AG08396 (cell line): ENCODE measurements around the gene ME3.

Experiments used
- DNase-seq: peaks from one replicate; pipeline ENCODE4 v3.0.0; 2012; ENCODE audit warnings: low spot score, mixed read lengths

ME3 gene

DNA sequence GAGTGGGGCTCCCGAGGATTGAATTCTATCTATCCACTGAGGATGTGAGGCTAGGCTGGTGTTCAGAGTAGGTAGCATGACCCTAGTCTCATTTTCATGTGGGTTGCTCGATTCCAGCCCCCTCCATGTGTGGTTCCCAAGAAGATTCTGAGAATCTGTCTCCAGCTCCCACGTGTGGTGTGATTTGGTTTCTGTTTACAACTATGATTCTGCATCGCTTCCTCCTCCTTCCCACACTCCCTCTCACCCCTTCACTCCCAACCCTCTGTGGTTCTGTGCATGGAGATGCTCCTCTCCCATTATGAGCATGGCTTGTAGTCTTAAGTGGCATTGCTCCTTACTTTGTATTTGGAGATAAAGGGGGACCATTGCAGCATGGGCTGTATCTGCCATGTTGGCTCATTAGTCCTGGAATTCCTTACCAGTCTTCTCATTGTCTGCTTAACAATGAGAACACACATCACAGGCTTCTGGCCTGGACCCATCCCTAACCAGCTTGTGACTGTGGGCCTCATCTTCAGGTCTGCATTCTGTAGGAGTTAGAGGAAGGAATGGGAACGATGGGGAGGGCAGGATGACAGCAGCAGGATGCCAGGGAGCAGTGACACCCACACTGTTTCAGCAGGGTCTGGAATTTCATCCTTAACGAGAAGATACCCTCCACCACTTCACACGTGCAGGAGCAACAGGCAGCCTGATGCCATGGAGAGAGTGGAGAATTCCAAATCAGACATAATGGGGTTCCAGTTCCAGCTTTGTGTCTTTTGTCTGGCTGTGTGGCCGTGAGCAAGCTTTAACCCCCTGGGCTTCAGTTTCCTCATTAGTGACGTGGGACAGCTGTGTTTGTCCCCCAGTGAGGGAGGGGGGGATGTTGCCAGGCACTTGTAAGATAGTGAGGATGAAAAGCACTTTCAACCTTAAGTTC is 211.7 kb downstream of the ME3 start:
- DNase-seq: no peak

DNA sequence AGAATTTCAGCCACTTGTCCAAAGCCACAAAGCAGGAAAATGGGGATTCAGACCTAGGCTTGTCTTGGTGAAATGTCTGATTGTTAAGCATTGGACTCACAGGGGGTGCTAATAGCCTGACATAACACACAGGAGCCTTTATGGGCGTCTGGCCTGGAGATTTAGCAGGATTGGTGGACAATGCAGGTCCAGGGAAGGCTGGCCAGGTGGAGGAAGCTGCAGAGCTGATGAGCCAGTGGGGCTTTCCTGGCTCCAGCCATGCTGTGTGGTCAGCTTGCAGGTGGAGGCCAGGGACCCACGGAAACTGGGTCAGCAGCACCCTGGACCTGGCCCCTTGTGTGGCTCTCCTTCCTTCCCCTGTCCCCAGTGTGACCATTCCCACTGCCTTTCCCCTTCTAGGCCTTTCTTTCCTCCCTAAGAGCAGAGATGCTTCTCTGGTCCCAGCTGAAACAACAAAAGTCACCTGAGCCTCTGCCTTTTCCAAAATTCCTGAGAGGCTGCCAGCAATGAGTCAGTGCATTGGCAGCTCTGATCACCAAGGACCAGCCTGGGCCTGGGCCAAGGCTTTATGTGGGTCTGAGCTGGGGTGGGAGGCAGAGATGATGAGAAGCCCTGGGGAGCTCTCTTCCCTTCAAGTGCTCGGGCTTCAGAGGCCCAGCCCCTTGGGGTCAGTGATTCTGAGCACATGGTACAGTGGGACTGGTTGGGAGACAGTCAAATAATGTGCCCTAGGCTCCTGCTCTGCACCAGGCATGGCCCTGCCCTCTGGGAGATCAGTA is 212.5 kb downstream of the ME3 start:
- peak; percentile 77 for DNase-seq

DNA sequence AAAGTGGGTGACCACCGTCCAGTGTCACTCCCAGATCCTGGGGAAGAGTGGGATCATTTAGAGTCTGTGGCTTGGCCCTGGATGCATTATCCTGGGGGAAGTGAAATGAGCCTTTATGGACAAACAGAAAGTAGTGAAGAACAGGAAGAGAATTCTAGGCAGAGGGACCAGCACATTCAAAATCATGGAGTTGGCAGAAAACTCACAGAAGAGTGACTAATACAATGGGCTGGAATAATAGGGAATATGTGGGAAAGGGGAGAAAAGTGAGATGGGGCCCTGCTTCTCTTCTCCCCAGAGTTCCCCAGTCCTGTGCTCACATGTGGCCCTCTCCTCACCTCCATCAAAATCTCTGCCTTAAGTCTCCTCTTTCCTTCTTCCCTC is 213.4 kb downstream of the ME3 start:
- DNase-seq: no peak

DNA sequence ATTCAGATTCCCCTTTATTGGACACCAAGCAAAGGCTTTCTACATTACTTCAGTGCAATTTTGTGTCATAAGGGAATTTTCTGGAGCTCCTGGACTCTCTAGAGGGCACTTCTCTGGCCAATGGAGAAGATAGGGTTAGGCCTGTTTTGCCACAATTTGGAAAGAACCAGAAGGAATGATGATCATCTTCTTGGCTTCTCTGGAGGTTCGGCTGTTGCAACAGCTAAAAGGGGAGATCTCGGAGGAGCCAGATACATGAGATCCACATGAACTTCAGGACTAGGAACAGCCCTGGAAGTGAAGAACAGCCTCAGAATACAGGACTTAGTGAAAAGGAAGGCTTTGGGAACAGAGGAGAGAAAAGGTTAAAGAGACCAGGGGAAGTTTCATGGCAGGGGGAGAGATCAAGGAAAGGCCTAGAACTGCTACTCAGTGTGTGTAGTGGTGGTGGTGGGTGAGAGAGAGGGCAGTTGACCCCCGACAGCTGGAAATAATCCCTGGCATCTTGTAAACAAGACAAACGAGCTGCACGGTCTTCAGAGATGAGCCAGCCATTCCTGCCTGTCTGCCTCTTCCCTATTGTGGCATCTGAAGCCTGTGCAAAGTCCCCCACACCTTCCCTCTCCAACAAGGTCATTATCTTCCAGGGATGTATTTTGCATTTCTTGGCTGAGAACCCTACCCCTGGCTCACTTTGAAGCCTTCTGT is 214.0 kb downstream of the ME3 start:
- DNase-seq: no peak

DNA sequence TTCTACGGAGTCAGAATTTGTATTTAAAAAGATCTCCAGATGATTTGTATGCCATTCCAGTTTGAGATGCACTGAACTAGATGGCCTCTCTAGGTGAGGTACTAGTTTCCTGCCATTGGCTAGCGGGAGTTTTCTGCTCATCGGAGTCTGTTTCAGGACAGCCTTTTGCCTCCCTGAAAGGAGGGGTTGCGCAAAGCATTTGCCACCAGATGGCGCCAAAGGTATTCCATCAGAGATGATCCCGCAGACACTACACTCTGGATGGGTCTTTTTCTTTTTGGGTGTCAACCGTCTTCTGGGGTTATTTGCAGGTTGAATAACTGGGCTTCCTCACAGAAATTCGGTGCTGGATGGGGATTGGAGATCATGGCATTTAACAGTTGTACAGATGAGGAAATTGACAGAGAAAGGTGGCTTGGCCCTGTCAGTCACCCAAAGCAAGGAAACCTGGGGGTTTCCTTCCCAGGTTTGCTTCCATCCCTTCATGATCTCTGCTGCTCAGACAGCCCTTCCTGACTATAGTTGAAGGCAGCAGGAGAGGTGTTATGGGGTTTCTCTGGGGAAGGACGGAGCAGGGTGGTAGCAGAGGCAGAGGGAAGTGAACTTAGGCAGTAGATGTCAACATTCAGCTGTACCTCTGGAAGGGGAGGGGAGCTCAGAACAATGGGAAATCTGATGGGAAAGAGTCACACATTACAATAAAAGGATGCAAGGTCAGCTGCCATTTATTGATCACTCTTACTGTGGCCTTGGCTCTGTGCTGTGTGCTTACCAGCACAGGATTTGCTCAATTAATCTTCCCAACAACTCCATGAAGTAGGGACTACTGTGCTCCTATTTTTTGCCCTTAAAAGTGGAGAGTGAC is 216.1 kb downstream of the ME3 start:
- DNase-seq: peak; percentile 72

DNA sequence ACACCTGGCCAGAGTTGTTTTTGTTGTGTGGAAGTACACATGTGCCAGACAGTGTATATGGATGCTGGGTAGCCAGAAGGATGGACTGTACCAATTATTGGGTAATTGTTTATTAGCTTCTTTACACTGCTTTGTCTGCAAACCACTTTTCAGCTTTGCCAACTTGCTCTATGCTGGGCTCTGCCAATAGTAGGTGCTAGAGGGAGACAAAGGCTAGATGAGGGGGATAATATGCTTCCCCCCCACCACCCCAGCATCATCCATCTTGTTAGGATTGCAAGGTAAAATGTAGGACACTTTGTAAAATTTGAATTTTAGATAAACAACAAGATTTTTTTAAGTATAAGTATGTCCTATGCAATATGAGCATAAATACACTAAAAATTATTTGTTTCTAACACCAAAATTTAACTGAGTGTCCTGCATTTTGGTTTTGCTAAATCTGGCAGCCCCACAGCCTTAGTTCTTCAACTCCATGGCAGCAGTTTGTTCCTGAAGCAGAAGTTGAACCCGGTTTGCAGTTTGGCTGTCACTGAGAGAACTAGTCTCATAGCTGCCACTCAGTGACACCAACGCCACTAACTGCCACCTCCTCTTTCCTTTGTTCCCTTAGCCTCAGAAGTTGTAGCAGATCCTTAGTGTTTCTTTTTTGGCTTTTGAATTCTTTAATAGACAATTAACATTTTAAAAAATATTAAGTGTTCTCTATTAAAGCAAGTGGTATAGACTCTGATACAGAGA is 219.0 kb downstream of the ME3 start:
- DNase-seq: no peak

DNA sequence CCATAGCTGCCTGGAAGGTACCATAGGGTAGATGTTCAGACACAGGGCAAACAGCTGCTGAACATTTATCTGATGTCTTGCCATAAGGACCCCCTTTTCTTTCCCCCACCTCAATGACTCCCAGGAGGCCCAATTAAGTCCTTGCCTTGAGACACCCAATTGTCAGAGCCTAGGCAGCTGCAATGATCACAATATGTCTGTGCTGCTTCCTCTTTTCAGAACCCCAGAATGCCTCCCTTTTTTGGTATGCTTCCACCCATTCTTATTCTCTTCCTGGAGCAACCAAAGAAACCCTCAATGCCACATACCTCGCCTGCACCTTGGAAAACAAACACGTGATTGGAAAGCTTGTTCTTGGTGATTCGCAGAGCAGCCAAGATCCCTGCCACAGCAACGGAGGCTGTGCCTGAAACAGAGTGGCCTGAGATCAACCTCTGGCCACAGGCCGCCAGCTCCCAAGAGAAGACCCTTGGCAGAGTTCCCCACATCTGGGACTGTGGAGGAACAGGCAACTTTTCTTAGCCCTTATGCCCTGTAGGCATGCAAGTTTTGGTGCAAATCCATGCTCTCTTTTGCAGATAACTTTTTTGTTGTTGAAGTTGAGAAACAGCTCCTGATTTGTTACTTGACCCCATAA is 222.3 kb downstream of the ME3 start:
- DNase-seq: no peak

DNA sequence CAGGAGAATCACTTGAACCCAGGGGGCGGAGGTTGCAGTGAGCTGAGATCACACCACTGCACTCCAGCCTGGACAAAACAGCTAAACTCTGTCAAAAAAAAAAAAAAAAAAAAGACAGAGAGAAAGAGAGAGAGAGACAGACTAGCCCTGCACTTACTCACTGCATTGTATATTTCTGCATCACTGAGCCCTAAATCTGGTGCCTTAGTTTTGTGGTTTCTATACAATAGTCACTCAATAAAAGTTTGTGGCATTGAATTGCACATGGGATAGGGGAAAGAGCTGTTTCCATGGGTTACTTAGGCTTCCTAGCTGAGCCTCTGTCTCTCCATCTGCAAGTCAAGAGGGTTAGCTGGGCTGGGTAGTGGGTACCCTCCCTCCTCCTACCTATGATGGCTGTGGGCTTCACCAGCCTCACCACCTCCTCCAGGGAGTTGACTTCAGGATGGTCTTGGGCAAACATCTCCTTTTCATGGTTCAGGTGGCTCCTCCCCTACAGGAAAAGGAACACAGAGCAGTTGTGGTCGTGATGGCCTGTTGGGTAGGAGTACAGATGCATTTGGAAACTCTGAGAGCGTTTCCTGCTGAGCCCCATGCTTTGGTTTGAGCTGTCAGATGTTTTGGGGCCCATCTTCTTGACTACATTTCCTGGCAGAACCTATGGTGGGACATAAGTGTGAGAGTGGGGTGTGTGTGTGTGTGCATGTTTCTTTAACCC is 224.5 kb downstream of the ME3 start:
- DNase-seq: no peak

DNA sequence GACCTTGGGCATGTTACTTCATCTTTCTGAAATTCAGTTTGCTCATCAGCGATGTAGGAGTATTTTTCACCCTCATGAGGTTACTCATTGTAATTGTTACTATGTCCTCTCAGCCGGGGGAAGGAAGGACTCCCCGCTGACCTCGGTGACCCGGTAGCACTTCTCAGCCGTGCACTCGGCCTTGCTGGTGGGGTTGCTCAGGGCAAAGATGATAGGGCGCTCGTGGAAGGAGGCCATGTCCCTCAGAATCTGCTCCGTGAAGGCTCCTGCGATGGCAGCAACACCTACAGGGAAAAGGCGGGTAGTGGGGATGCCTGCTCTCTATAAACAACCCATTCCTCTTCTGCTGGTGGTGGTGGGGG is 225.5 kb downstream of the ME3 start:
- no peak for DNase-seq

DNA sequence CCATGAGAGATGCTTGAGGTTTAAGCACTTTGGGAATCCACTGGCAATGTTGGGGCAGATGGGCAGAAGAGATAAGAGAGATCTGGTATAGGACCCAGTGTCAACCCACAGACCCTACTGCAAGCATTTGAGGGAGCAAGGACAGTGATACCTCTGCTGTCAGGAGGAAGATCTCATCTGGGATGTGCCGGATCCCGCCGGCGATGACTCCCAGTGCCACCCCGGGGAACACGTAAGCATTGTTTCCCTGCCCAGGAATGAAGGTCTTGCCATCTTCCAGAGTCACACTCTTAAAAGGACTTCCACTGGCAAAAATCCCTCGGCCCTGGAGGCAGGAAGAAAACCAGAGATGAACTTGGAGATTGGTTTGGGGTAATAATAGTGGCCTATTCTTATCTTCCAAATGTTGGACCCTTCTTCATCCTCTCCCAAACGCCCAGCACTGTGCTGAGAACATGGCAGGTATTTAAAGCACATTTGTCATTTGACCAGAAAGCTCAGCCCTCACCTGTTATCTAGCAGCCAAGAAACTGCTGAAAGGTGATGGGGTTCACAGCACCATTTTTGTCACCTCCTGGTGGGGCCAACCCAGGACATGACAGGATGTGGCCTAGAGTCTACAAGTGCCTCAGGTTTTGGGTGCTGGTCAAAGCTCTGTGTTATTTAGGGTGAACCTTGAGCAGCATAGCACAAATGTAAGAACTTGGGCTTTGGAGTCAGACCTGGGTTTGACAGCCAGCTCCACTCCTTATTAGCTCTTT is 226.1 kb downstream of the ME3 start:
- DNase-seq: no peak

DNA sequence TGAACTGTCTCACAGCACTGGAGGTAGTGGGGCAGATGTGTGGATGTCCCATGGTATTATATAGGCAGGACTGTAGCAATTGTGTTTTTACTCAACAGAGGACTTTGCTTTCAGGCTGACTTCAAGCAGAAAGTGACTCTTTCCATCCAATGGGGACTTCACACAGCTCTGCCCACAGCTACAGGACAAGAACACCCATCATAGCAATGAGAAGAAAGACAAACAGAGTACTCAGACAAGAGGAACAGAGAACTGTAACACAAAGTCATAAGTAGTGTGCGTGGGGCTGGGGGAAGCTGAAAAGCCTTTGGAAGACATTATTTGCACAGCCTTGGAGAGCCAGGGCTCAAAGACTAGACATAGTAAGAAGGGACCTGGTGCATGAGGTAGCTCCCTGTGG is 227.4 kb downstream of the ME3 start:
- no peak for DNase-seq

DNA sequence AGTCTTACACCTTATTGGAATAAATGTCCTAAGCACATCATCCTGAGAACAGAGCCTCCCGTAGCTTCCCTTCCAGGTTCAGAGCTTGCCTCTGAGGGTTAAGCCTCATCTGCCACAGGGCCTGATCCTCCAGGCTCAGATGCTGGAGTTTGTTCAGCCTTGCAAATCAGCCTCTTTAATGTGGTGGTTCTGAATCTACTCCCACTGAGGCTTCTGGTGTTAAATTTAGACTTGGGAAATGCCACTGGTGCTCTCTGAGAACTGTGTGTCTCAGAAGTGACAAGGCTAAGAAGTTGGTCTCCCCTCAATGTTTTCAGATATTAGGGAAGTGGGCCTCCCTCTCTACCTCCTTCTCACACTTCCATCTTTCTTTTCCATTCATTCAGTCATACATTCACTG is 229.0 kb downstream of the ME3 start:
- DNase-seq: no peak

DNA sequence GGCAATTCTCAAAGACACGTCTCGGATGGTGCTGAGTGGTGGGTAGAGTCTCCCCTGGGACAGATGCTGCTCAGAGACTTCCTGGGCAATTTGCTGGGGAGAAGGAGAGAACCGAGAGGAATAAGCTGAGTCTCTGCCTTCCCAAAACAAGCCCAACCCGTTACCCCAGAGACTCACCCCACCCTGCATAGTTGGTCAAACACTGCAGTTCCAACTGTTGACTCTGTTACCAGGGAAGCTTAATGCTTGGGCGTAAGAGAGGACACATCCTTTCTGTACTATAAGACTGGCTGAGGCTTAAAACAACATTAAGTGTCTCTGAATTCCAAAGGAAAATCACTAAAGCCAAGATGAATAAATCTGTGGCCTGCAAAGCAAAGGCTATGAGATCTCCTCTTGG is 229.6 kb downstream of the ME3 start:
- DNase-seq: no peak

DNA sequence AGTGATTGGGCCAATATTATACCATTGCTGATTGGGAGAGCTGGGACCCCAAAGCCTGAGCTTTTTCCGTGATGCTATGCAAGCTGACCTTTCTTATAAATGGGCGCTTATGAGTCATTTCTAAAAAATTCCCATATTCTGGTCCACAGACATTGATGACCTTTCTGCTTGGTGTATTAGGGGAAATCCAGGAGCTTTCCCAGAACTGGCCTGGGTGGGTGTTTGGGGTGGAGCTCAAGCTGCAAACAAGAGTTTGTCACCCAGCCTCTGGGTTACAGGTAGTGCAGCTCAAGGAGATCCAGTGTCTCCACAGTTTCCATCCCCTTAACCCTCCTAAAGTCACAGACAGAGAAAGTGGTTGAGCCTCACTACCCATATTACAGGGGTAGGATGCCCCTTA is 230.0 kb downstream of the ME3 start:
- no peak for DNase-seq

DNA sequence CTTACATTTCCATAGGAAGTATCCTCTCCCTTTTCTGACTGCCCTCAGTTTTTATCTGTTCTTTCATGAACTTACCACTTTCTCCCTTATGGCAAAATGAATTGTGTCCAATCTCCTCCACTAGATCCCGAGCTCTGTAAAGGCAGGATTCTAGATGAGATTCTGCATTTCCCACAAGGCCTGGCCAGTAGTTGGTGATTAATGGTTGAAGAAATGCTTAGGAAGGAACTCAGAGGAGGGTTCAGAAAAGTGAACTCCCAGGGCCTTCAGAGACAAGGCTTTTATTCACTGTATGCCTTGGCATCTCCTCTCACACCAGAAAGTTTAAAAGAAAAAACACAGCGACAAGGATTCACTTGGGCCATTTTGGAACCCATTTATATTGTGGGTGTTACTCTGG is 231.6 kb downstream of the ME3 start:
- no peak for DNase-seq

DNA sequence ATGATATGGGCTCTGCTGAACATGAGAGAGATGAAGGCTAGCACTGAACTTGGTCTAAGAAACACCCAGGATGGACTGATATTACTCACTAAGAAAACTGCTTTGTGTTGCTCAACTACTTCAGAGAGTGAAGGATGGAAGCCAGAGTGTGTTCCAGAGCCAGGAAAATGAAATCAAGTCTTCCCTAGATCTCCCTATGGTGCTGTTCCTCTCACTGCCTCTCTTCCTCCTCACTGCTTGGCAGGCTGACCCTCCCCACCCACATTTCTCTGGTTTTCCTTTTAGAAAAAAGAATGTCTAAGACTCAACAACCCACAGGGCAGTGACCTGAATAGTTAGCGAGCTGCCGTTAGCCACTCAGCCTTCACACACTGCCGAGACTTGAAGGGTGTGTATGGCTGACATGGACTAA is 232.1 kb downstream of the ME3 start:
- DNase-seq: peak; percentile 34

DNA sequence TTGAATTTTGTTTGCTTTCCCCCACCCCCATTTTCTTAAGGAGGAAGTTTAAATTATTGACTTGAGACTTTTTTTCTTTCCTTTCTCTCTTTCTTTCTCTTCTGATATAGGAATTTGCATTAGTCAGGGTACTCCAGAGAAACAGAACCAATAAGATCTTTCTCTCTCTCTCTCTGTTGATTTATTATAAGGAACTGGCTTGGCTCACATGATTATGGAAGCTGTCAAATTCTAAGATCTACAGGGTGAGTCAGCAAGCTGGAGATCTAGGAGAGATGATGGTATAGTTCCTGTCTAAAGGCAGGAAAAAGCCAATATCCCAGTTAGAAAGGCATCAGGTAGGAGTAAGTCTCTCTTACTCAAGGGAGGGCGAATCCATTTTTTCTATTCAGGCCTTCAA is 233.7 kb downstream of the ME3 start:
- DNase-seq: no peak

DNA sequence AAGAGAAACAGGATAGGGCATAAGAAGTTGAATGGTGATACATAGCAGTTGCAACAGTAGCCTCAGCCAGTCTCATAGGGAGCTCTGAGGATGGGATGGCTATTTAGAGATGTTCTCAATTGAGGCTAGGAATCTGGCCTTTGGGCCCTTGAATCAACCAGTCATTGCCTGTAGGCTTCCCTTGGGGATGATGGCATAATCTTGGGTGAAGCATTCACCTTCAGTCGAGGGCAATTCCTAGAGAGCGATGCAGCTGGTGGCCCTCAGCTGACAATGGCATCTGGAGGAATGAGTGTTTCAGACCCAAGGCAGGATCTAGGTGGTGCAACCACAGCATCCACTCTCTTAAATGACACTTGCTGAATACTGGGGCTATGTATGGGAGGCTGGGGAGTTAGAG is 236.7 kb downstream of the ME3 start:
- no peak for DNase-seq
